Tibial nerve (tissue), 4 donors: ENCODE measurements around the gene ADAMTS12.

ENCODE experiments used
- EP300 ChIP-seq, 2 donors: sonication (generic); formaldehyde crosslinking; IDR thresholded peaks; one replicate each; pipeline ENCODE4 v1.6.1; 2017; ENCODE audit warnings: antibody characterized with exemption in 2 of 2, mild to moderate bottlenecking in 1 of 2
- POLR2A ChIP-seq, 2 donors: fragments of 450-650 bp; IDR thresholded peaks; one replicate each; pipeline ENCODE4 v1.6.1; 2017; ENCODE audit warnings: antibody characterized with exemption in 2 of 2, mild to moderate bottlenecking in 2 of 2, moderate library complexity in 2 of 2
- TF ChIP-seq, protein P1 (sequence below), 5 experiments: fragments of 200-600 bp in 3 of 5; fragments of 450-650 bp in 2 of 5; sonication (generic) in 3 of 5; IDR thresholded peaks; one replicate each; pipeline ENCODE4 v1.5.1; 2016 to 2019; ENCODE audit warnings: antibody characterized with exemption in 5 of 5, mild to moderate bottlenecking in 3 of 5, moderate library complexity in 2 of 5

DNA sequence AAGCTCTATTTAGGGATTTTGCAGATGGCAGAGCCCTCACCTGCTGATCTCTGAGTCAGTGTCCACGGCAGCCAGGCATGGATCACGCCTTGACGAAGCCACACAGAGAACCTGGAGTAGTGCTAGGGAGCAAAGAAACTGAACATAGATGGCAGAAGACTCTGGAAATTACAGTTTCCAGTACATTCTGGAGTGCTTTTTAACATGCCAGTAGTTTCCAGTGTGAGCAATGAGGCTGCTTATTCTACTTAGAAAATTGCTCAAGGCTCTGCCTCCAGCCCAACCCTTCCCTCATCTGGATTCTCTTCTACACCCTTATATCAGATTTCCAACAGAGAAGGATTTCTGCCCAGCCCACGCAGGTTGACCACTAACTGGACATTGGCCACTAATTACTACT, 203.3 kb downstream of the ADAMTS12 start:
- TF ChIP-seq, protein P1, sequence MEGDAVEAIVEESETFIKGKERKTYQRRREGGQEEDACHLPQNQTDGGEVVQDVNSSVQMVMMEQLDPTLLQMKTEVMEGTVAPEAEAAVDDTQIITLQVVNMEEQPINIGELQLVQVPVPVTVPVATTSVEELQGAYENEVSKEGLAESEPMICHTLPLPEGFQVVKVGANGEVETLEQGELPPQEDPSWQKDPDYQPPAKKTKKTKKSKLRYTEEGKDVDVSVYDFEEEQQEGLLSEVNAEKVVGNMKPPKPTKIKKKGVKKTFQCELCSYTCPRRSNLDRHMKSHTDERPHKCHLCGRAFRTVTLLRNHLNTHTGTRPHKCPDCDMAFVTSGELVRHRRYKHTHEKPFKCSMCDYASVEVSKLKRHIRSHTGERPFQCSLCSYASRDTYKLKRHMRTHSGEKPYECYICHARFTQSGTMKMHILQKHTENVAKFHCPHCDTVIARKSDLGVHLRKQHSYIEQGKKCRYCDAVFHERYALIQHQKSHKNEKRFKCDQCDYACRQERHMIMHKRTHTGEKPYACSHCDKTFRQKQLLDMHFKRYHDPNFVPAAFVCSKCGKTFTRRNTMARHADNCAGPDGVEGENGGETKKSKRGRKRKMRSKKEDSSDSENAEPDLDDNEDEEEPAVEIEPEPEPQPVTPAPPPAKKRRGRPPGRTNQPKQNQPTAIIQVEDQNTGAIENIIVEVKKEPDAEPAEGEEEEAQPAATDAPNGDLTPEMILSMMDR (IDR thresholded peaks at IDR 0.05) = no peak
- no peak for TF ChIP-seq POLR2A (IDR thresholded peaks at IDR 0.05)
- TF ChIP-seq EP300 (IDR thresholded peaks at IDR 0.05) = no peak
